UCSD-AML1 (cell line): ENCODE measurements around the gene VWCE.
"Not testable (repeated sequence)": the region's sequence is repeated elsewhere in the genome, so short reads cannot be mapped to it uniquely, and the experiment has no call there.

Source experiments
- DNase-seq: peaks from one replicate; lab custom pipeline; 2025; ENCODE audit not compliant: unreplicated experiment; lab: John Stamatoyannopoulos, UW

VWCE gene

GRCh38 chr11:61258546-61258945 lies 36.6 kb downstream of the VWCE start:
- DNase-seq = no peak

DNA sequence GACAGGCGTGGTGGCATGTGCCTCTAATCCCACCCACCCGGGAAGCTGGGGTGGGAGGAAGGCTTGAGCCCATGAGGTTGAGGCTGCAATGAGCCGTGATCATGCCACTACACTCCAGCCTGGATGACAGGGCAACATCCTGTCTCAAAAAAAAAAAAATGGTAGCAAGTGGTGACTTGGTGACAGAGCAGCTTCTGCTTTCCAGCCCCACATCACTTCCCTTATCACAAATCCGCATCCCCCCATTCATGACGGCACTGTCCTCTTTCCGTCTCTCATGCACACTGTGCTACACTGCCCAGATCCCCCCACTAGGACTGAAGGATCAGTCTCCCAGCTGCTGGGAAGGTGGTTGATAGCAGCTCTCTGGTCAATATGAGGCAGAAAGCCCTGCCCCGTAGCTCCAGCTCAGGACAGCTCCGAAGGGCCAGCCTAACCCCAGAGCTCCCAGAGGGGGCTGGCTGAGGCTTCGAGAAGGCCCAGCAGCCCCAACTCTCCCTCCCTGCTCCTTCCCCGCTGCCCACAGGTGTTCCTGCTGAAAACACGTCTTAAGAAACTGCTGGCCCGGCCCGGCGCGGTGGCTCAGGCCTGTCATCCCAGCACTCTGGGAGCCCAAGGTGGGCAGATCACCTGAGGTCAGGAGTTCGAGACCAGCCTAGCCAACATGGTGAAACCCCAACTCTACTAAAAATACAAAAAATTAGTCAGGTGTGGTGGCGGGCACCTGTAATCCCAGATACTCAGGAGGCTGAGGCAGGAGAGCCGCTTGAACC lies 38.2 kb downstream of the VWCE start:
- DNase-seq = peak; percentile 28

- peak; percentile 56 for DNase-seq
Observed at GRCh38 chr11:61254403-61255025, 40.6 kb downstream of the VWCE start.

GRCh38 chr11:61252332-61252731 lies 42.8 kb downstream of the VWCE start:
- DNase-seq = not testable (repeated sequence)

DNA sequence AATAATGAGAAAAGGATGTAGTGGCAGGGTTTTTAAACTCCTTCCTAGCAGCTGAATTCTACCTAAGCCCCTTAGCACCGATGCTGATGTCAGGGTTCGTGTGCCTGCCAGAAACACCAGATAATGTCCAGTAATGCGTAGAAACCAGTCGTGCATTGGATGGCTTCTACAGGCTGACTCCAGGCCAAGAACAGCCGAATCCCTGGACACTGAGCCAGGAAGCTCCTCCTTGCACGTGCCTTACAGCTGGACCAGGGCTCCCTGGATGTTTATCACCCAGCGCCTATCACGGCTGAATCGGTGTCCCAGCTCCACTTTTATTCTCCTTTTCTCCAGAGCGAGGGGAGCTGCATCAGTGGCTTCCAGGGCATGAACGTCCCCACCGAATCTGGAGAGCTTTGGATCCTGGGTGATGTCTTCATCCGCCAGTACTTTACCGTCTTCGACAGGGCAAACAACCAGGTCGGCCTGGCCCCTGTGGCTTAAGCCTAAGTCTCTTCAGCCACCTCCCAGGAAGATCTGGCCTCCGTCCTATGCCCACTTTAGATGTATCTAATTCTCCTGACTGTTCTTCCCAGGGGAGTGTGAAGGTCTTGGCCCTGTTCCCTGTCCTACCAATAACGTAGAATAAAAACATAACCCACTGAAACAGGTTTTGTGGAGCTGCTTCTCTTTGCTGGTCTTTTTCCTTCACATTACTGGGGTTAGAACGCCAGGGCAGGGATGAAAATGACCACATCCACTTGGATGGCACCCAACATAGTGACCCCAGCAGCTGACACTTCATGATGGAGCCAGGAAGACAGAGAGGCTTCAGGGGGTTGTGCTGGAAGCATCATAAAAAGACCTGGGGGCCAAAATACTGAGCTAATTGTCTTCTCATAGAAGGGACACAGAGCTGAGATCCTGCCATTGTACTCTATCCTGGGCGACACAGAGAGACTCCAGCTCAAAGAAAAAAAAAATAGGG lies 44.0 kb downstream of the VWCE start:
- not testable (repeated sequence) for DNase-seq

DNA sequence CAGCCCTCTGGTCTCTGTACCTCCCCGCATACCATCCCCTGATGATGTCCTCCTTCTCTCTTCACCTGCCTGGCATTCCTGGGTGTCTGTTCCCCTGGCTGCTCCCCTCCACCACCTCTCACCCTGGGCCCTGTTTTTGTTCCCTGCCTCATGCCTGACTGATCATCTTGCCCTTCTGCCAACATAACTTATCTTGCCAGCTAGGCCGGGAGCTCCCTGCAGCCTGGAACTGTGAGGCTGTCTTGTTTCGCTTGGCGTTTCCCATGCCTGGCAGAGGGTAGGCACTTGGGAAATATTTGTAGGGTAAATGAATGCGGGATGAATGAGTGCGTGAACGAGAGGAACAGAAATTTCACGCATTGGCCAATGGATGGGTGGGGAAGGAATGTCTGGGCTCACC lies 45.9 kb downstream of the VWCE start:
- not testable (repeated sequence) for DNase-seq

DNA sequence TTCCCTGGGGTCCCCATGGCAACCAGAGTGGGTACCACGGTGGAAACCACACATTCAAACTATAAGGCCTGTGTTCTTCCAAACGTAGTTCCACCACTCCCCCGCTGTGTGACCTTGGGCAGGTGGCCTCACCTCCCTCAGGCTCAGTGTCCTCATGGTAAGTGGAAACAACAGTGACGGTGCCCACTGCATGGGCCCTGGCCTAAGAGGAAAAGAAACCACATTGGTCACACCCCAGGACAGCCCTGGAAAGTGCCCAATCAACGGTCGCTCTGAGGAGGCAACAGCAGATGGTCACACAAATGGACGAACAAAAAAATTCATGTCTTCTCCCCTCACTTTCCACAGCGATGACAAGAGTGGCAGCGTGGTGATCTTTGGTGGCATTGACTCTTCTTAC lies 47.0 kb downstream of the VWCE start:
- DNase-seq = not testable (repeated sequence)

DNA sequence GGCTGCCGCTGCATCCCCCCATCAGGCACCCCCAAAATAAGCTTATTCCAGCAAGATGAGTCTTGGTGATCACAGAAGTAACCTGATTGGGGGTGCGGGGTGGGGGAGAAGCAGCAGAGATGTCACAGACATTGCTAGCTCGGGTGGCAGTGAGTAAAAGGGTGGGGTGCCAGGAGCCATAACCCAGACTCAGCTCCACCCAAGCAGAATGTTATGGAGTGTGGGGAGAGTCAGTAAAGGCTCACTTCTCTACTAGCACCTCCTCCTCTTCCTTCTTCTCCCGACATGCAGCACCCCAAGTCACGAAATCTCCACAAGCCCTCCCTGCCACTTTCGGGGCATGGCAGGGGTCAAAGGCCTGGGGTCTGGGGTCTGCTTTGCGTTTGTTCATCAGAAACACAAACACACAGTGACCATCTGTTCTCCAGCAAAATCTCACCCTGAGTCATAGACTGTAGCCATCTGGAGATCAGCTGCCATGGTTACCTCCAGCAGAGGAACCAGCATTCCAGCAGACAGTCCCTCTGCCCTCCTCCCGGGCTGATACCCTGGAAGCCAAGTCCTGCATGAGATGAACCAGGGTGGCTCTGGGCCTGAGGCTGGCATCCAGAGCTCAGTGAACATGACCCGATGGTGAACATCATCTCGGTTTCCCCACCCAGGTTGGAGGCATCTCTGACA lies 49.7 kb downstream of the VWCE start:
- not testable (repeated sequence) for DNase-seq

- DNase-seq = not testable (repeated sequence)
Observed at GRCh38 chr11:61241526-61241925, 53.6 kb downstream of the VWCE start.

GRCh38 chr11:61240875-61241274 lies 54.2 kb downstream of the VWCE start, which contains the start of gene PGA5:
PGA5 (plus strand) TSS chr11:61241175; CDS start chr11:61241227, 52 bp downstream.
- DNase-seq = not testable (repeated sequence)

- DNase-seq = not testable (repeated sequence)
Observed at GRCh38 chr11:61240288-61240687, 54.8 kb downstream of the VWCE start.

GRCh38 chr11:61237130-61237529 lies 58.0 kb downstream of the VWCE start:
- DNase-seq = not testable (repeated sequence)

DNA sequence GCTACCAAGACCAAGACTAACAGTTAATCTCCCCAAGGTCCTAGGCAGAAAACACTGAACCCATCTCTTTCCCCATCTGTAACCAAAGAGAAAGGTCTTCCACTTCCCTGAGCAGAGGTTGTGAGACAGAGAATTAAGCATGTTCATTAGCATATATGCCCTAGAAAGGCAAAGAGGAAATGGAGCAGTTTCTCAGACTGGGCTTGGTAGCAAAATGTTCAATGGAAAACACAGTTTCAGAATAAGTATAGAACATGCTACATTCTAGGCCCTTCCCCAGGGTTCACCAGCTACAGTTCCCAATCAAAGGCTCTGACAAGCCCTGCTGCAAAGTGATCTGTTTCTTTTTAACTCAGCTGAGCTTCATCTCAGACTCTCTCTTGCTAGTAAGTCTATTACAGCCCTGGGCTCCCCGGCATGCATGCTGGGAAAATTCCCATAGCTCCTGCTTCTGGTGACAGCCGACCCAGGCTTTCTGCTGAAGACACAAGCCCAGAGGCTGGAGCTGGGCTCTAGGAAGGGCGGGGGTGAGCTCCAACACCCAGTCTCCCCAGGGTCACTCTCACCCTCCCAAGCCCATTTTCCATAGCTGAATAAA lies 62.5 kb downstream of the VWCE start:
- DNase-seq = not testable (repeated sequence)

DNA sequence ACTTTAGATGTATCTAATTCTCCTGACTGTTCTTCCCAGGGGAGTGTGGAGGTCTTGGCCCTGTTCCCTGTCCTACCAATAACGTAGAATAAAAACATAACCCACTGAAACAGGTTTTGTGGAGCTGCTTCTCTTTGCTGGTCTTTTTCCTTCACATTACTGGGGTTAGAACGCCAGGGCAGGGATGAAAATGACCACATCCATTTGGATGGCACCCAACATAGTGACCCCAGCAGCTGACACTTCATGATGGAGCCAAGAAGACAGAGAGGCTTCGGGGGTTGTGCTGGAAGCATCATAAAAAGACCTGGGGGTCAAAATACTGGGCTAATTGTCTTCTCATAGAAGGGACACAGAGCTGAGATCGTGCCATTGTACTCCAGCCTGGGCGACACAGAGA lies 63.5 kb downstream of the VWCE start:
- DNase-seq = not testable (repeated sequence)

- not testable (repeated sequence) for DNase-seq
Observed at GRCh38 chr11:61231033-61231432, 64.1 kb downstream of the VWCE start.

- not testable (repeated sequence) for DNase-seq
Observed at GRCh38 chr11:61229458-61229857, 65.7 kb downstream of the VWCE start.

GRCh38 chr11:61226457-61227137 lies 68.5 kb downstream of the VWCE start:
- not testable (repeated sequence) for DNase-seq

GRCh38 chr11:61222692-61223091 lies 72.4 kb downstream of the VWCE start:
- not testable (repeated sequence) for DNase-seq

- not testable (repeated sequence) for DNase-seq
Observed at GRCh38 chr11:61222047-61222446, 73.1 kb downstream of the VWCE start, which contains the start of gene PGA4. PGA4 (plus strand) TSS chr11:61222347; CDS start chr11:61222401, 54 bp downstream.
